ENCODE results near the gene MAGEC3. TPM values are rescaled to one million over a fixed set of nuclear protein-coding genes. Genes with fewer than 3 reads are reported as not detected.

The MAGEC3 gene
- total RNA-seq, 1 experiment from 2014 or later, result not detected

DNA sequence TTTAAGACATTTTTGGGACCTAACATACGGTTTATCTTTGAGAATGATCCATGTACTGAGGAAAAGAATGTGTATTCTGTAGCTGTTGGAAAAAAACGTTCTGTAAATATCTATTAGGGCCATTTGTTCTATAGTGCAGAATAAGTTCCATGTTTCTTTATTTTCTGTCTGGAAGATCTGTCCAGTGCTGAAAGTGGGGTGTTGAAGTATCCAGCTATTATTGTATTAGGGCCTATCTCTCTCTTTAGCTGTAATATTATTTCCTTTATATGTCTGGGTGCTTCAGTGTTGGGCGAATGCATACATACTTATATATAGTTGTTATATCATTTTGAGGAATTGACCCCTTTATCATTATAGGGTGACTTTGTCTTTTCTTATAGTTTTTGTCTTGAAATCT, 90.3 kb downstream of the MAGEC3 start:
- TF ChIP-seq, protein P1, sequence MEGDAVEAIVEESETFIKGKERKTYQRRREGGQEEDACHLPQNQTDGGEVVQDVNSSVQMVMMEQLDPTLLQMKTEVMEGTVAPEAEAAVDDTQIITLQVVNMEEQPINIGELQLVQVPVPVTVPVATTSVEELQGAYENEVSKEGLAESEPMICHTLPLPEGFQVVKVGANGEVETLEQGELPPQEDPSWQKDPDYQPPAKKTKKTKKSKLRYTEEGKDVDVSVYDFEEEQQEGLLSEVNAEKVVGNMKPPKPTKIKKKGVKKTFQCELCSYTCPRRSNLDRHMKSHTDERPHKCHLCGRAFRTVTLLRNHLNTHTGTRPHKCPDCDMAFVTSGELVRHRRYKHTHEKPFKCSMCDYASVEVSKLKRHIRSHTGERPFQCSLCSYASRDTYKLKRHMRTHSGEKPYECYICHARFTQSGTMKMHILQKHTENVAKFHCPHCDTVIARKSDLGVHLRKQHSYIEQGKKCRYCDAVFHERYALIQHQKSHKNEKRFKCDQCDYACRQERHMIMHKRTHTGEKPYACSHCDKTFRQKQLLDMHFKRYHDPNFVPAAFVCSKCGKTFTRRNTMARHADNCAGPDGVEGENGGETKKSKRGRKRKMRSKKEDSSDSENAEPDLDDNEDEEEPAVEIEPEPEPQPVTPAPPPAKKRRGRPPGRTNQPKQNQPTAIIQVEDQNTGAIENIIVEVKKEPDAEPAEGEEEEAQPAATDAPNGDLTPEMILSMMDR (IDR thresholded peaks at IDR 0.05; ENCODE audit: unreplicated experiment), result no peak
- H3K27ac Mint-ChIP-seq (ENCODE audit: low read depth, unreplicated experiment), result no peak overlapping the region
- peaks cover 3% of the 10 kb centered on the region for H3K9me3 Mint-ChIP-seq (ENCODE audit: unreplicated experiment)
- H3K36me3 Mint-ChIP-seq (ENCODE audit: insufficient read depth, unreplicated experiment), result no peaks in the 10 kb centered on the region
- no peaks in the 10 kb centered on the region for H3K4me1 Mint-ChIP-seq (ENCODE audit: insufficient read depth, unreplicated experiment)
- DNase-seq (ENCODE audit: unreplicated experiment), result no peak
- ChIA-PET CTCF (no interaction called here), POLR2A (no interaction called here)
- BruUV-seq (replicated peaks), result no TSS peak
- intact Hi-C loops (cut with micrococcal nuclease), result no loop called here
- H3K27me3 Mint-ChIP-seq (ENCODE audit: insufficient read depth, unreplicated experiment), result no peaks in the 10 kb centered on the region
- no peak overlapping the region for H3K4me3 Mint-ChIP-seq (ENCODE audit: unreplicated experiment)

GRCh38 chrX:141934059-141934641, 96.0 kb downstream of the MAGEC3 start:
- no peaks in the 10 kb centered on the region for H3K4me1 Mint-ChIP-seq (ENCODE audit: insufficient read depth, unreplicated experiment)
- no peaks in the 10 kb centered on the region for H3K9me3 Mint-ChIP-seq (ENCODE audit: unreplicated experiment)
- no TSS peak for BruUV-seq (replicated peaks)
- no peaks in the 10 kb centered on the region for H3K36me3 Mint-ChIP-seq (ENCODE audit: insufficient read depth, unreplicated experiment)
- intact Hi-C loops (cut with micrococcal nuclease), result no loop called here
- ChIA-PET POLR2A (no interaction called here), CTCF (interaction anchor here (0.6 to 1.2 kb wide), 2 partner anchors 11 to 13 kb away, joined by 3 read pairs; no protein-coding TSS in a partner anchor)
- no peak overlapping the region for H3K27ac Mint-ChIP-seq (ENCODE audit: low read depth, unreplicated experiment)
- peak; percentile 6 for DNase-seq (ENCODE audit: unreplicated experiment)
- no peak overlapping the region for H3K4me3 Mint-ChIP-seq (ENCODE audit: unreplicated experiment)
- TF ChIP-seq, protein P1 (IDR thresholded peaks at IDR 0.05; ENCODE audit: unreplicated experiment), result no peak
- no peaks in the 10 kb centered on the region for H3K27me3 Mint-ChIP-seq (ENCODE audit: insufficient read depth, unreplicated experiment)

DNA sequence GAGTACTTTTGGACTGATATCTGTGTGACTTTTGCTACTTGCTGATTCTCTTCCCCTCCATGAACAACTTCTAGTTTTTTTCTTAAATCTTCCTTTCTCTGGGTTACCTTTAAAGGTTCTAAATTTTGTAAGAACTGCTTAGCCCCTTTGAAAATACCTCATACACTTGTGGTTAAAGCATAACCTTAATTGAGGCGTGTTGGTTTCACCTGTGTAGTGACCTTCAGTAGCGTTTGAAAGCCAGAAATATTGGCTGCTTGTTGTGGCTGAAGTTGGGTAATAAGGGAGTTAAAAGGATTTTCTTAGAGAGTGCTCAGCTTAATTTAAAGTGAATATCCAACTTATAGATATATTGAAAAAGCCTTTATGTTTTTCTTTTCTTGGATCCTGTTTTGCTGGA, 97.5 kb downstream of the MAGEC3 start:
- Mint-ChIP-seq H3K4me3 (ENCODE audit: unreplicated experiment) (no peak overlapping the region), H3K4me1 (ENCODE audit: insufficient read depth, unreplicated experiment) (no peaks in the 10 kb centered on the region), H3K27ac (ENCODE audit: low read depth, unreplicated experiment) (no peak overlapping the region), H3K36me3 (ENCODE audit: insufficient read depth, unreplicated experiment) (no peaks in the 10 kb centered on the region), H3K27me3 (ENCODE audit: insufficient read depth, unreplicated experiment) (no peaks in the 10 kb centered on the region), H3K9me3 (ENCODE audit: unreplicated experiment) (no peaks in the 10 kb centered on the region)
- POLR2A ChIA-PET, result no interaction called here
- intact Hi-C loops (cut with micrococcal nuclease), result loop anchor here (2.0 kb wide), 1 partner anchor 1017 kb away; no protein-coding TSS in a partner anchor
- no peak for DNase-seq (ENCODE audit: unreplicated experiment)
- TF ChIP-seq, protein P1 (IDR thresholded peaks at IDR 0.05; ENCODE audit: unreplicated experiment), result no peak
- no TSS peak for BruUV-seq (replicated peaks)
- CTCF ChIA-PET, result interaction anchor here (0.6 to 0.8 kb wide), 3 partner anchors 50 to 1017 kb away, joined by 3 to 5 read pairs (median 3); no protein-coding TSS in a partner anchor

- peak; percentile 36 for DNase-seq (ENCODE audit: unreplicated experiment)
- ChIA-PET POLR2A (no interaction called here), CTCF (interaction anchor here (0.6 to 0.8 kb wide), 3 partner anchors 50 to 1017 kb away, joined by 3 to 5 read pairs (median 3); no protein-coding TSS in a partner anchor)
- BruUV-seq (replicated peaks), result no TSS peak
- Mint-ChIP-seq H3K36me3 (ENCODE audit: insufficient read depth, unreplicated experiment) (no peaks in the 10 kb centered on the region), H3K9me3 (ENCODE audit: unreplicated experiment) (no peaks in the 10 kb centered on the region), H3K27me3 (ENCODE audit: insufficient read depth, unreplicated experiment) (no peaks in the 10 kb centered on the region), H3K27ac (ENCODE audit: low read depth, unreplicated experiment) (no peak overlapping the region), H3K4me3 (ENCODE audit: unreplicated experiment) (no peak overlapping the region), H3K4me1 (ENCODE audit: insufficient read depth, unreplicated experiment) (no peaks in the 10 kb centered on the region)
- TF ChIP-seq, protein P1 (IDR thresholded peaks at IDR 0.05; ENCODE audit: unreplicated experiment), result no peak
- intact Hi-C loops (cut with micrococcal nuclease), result loop anchor here (2.0 kb wide), 1 partner anchor 1017 kb away; no protein-coding TSS in a partner anchor
These were observed 98.0 kb downstream of the MAGEC3 start for GRCh38 chrX:141936080-141936479.
